ENCODE results near the gene GPSM1.

DNA sequence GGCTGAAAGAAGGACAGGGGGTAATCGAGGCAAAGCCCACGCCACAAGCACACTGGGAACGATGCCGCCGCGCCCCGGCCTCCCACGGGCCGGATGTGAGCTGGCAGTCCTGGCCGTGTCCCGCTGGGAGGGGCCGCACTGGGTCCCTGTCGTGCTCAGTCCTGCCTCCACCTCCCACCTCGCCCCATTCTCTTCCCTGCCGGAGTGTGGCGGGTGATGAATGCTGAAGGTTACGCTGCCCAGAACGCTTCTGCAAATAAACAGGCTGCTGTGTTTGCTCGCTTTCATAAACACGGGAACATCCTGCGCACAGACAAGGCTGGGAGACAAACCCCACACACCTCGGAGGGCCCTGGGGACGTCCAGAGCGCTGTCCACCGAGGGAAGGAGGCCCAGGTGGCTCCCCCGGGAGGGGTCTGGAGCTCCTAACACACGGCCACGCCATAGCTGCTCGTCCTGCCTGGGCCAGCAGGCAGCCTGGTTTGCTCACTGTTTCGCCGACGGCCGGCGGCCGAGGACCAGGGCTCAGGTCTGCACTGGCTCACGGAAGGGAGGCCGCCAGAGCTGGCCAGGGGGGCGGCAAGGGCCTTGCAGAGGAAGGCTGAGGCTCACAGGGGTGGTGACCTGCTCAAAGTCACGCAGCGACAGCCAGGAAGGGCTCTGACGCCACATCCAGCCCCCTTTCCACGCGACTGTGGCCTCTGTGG, 33.9 kb downstream of the GPSM1 start:
- TF ChIP-seq EZH2 (IDR thresholded peaks at IDR 0.05; ENCODE audit: borderline replicate concordance, insufficient read depth, low read depth, low read length, poor library complexity, severe bottlenecking) = no peak
- TF ChIP-seq CTCF (IDR thresholded peaks at IDR 0.05) = no peak

Measured in B cell (primary cell).